HepG2 (cell line): Measurements from ENCODE around the gene TRAF4. TPM values are rescaled to one million over a fixed set of nuclear protein-coding genes. Genes with fewer than 3 reads are reported as not detected.

Source experiments
- ATF3 ChIP-seq: sonication (generic); formaldehyde crosslinking; IDR thresholded peaks from 2 replicates; pipeline ENCODE4 v1.4.0; 2020; ENCODE audit warnings: missing genetic modification reagents
- HBP1 ChIP-seq: IDR thresholded peaks from 2 replicates; pipeline ENCODE4 v1.6.1; 2016; ENCODE audit warnings: low read depth, control low read depth
- IKZF1 ChIP-seq: fragments of 450-650 bp; IDR thresholded peaks from 2 replicates; pipeline ENCODE4 v1.7.1; 2016
- KLF11 ChIP-seq: IDR thresholded peaks from 2 replicates; pipeline ENCODE4 v1.6.1; 2016; ENCODE audit warnings: missing compliant biosample characterization
- KLF13 ChIP-seq: sonication (generic); formaldehyde crosslinking; IDR thresholded peaks from 2 replicates; pipeline ENCODE4 v1.4.0; 2020; ENCODE audit warnings: mild to moderate bottlenecking, missing genetic modification reagents
- POGK ChIP-seq: sonication (generic); formaldehyde crosslinking; conservative IDR thresholded peaks from 2 replicates; pipeline ENCODE4 v1.8.0; 2022; ENCODE audit warnings: mild to moderate bottlenecking, moderate library complexity, missing genetic modification reagents
- POLR2AphosphoS2 ChIP-seq: IDR thresholded peaks from 2 replicates; pipeline ENCODE4 v1.6.1; 2011; ENCODE audit warnings: low read depth, low read length, improper control_type of control experiment
- PREB ChIP-seq: sonication (generic); formaldehyde crosslinking; IDR thresholded peaks from 2 replicates; pipeline ENCODE4 v1.4.0; 2020; ENCODE audit warnings: missing genetic modification reagents
- SMARCE1 ChIP-seq: fragments of 450-650 bp; IDR thresholded peaks from 2 replicates; pipeline ENCODE4 v1.6.1; 2017; ENCODE audit warnings: borderline replicate concordance
- SNAI1 ChIP-seq: sonication (generic); formaldehyde crosslinking; IDR thresholded peaks from 2 replicates; pipeline ENCODE4 v1.5.0; 2020; ENCODE audit warnings: mild to moderate bottlenecking, missing genetic modification reagents, borderline replicate concordance
- UBTF ChIP-seq: sonication (generic); formaldehyde crosslinking; IDR thresholded peaks from 2 replicates; pipeline ENCODE4 v1.4.0; 2020; ENCODE audit warnings: mild to moderate bottlenecking, missing genetic modification reagents
- ZBTB38 ChIP-seq: sonication (generic); formaldehyde crosslinking; IDR thresholded peaks from 2 replicates; pipeline ENCODE4 v1.5.1; 2020; ENCODE audit warnings: mild to moderate bottlenecking, missing genetic modification reagents
- ZFP41 ChIP-seq: sonication (generic); formaldehyde crosslinking; IDR thresholded peaks from 2 replicates; pipeline ENCODE4 v1.4.0; 2020; ENCODE audit warnings: mild to moderate bottlenecking, missing genetic modification reagents, borderline replicate concordance
- ZKSCAN1 ChIP-seq: fragments of 150-350 bp; IDR thresholded peaks from 2 replicates; pipeline ENCODE4 v1.6.1; 2014; ENCODE audit warnings: low read length
- ZNF160 ChIP-seq: sonication (generic); formaldehyde crosslinking; IDR thresholded peaks from 2 replicates; pipeline ENCODE4 v1.8.0; 2022; ENCODE audit warnings: mild to moderate bottlenecking, inconsistent platforms, missing genetic modification reagents
- ZNF354B ChIP-seq: sonication (generic); formaldehyde crosslinking; IDR thresholded peaks from 2 replicates; pipeline ENCODE4 v1.8.0; 2022; ENCODE audit warnings: mild to moderate bottlenecking, missing genetic modification reagents
- ZNF550 ChIP-seq: sonication (generic); formaldehyde crosslinking; IDR thresholded peaks from 2 replicates; pipeline ENCODE4 v1.4.0; 2020; ENCODE audit warnings: mild to moderate bottlenecking, missing genetic modification reagents, borderline replicate concordance
- ZNF574 ChIP-seq: sonication (generic); formaldehyde crosslinking; IDR thresholded peaks from 2 replicates; pipeline ENCODE4 v1.4.0; 2020; ENCODE audit warnings: missing genetic modification reagents
- ZNF589 ChIP-seq: sonication (generic); formaldehyde crosslinking; conservative IDR thresholded peaks from 2 replicates; pipeline ENCODE4 v1.8.0; 2022; ENCODE audit warnings: mild to moderate bottlenecking, moderate library complexity, missing genetic modification reagents
- ZNF607 ChIP-seq: sonication (generic); formaldehyde crosslinking; IDR thresholded peaks from 2 replicates; pipeline ENCODE4 v1.5.1; 2020; ENCODE audit warnings: missing genetic modification reagents, mild to moderate bottlenecking, borderline replicate concordance
- ZNF614 ChIP-seq: IDR thresholded peaks from 2 replicates; pipeline ENCODE4 v1.6.1; 2018; ENCODE audit warnings: missing biosample characterization, missing genetic modification reagents, inconsistent platforms, borderline replicate concordance
- ZSCAN21 ChIP-seq: sonication (generic); formaldehyde crosslinking; IDR thresholded peaks from 2 replicates; pipeline ENCODE4 v1.8.0; 2022; ENCODE audit warnings: mild to moderate bottlenecking, missing genetic modification reagents, moderate library complexity, borderline replicate concordance
- polyA plus RNA-seq, 8 experiments: library from polyadenylated mRNA; depleted of rRNA in 3 of 8; stranded (reverse) in 7 of 8; unstranded in 1 of 8; fragments of >200 nt; fragmentation: Illumina TruSeq in 4 of 8; extraction: Trizol in 4 of 8; gene quantifications; 2 replicates each; pipeline versions ENCODE4 v1.2.1 to v1.2.3, GENCODE V29; 2011 to 2016; ENCODE audit warnings: low read depth in 4 of 8, missing spikeins in 1 of 8, mixed read lengths in 1 of 8; ENCODE audit not compliant: insufficient read depth in 1 of 8
- total RNA-seq, 5 experiments: library from RNA; depleted of rRNA; stranded (reverse); fragments of >200 nt; fragmentation: Illumina TruSeq; extraction: Trizol; gene quantifications; 2 replicates each; pipeline ENCODE4 v1.2.3, GENCODE V29; 2016; ENCODE audit warnings: low read depth in 1 of 5

The TRAF4 gene
- total and polyA plus RNA-seq, 2 of the 13 experiments (the other 11 are each of a cell fraction or from before 2014, with no cell fraction given), result 86.0 to 89.9 TPM

GRCh38 chr17:28719021-28719433, 24.8 kb upstream of the TRAF4 start (continued):
- TF ChIP-seq KLF11 (CRISPR knock-in tag) (no peak), SMARCE1 (no peak), IKZF1 (no peak), ZNF574 (CRISPR knock-in tag) (no peak), KLF13 (CRISPR knock-in tag) (no peak), PREB (CRISPR knock-in tag) (no peak), ZSCAN21 (0 out of 2 replicates have a peak, but pooled peaks have one; percentile 39), ZNF614 (no peak), ATF3 (CRISPR knock-in tag) (0 out of 2 replicates have a peak, but pooled peaks have one; percentile 35), ZNF354B (no peak), ZBTB38 (peak; percentile 66; the same call in 1 of the 2 replicates), UBTF (CRISPR knock-in tag) (no peak), ZFP41 (CRISPR knock-in tag) (no peak), POGK (CRISPR knock-in tag) (no peak), ZNF589 (CRISPR knock-in tag) (no peak), ZNF160 (CRISPR knock-in tag) (no peak), SNAI1 (CRISPR knock-in tag) (no peak), HBP1 (CRISPR knock-in tag) (no peak), ZNF607 (CRISPR knock-in tag) (no peak), POLR2AphosphoS2 (no peak), ZKSCAN1 (no peak), ZNF550 (CRISPR knock-in tag) (no peak)
